IMR-90 (cell line): ENCODE measurements around the gene RPTOR. TPM values are rescaled to one million over a fixed set of nuclear protein-coding genes. Genes with fewer than 3 reads are reported as not detected.

Source experiments
- ATAC-seq: fragments of 200-7000 bp; cut with Tn5 transposase; 2 replicates; pipeline ENCODE4 v1.9.1; 2020; ENCODE audit warnings: low read depth, mild to moderate bottlenecking, moderate library complexity
- BruUV-seq: library from RNA; stranded (reverse); fragments of 400-500 nt; replicated peaks from 2 replicates; lab custom pipeline; 2021; lab: Mats Ljungman, UMichigan
- CTCF ChIA-PET: fragments of 300-600 bp; formaldehyde crosslinking; extraction: SDS; loops from one replicate; lab custom pipeline; 2021; ENCODE audit warnings: antibody characterized with exemption; lab: Yijun Ruan, JAX
- POLR2A ChIA-PET: fragments of 300-600 bp; sonication (Branson Sonifier 250); formaldehyde crosslinking; loops from one replicate; lab custom pipeline; 2022; ENCODE audit warnings: antibody characterized with exemption; ENCODE audit not compliant: unreplicated experiment; lab: Charles Lee
- DNase-seq: peaks from one replicate; pipeline ENCODE4 v3.0.0; 2013
- H2AFZ ChIP-seq: replicated peaks from 2 replicates; pipeline ENCODE3; 2013; ENCODE audit warnings: low read length, mild to moderate bottlenecking; ENCODE audit not compliant: poor library complexity
- H2AK5ac ChIP-seq: 2 replicates; pipeline ENCODE4 v1.6.1; 2013; ENCODE audit warnings: low read depth, low read length, inconsistent platforms
- H2AK9ac ChIP-seq: replicated peaks from 2 replicates; pipeline ENCODE3; 2013; ENCODE audit warnings: mild to moderate bottlenecking, low read depth, low read length, moderate library complexity; ENCODE audit not compliant: poor library complexity
- H2BK120ac ChIP-seq: 2 replicates; pipeline ENCODE4 v1.6.1; 2013; ENCODE audit warnings: low read depth, low read length, inconsistent platforms
- H2BK15ac ChIP-seq: 3 replicates; pipeline ENCODE4 v1.6.1; 2013; ENCODE audit warnings: low read depth, low read length, inconsistent platforms
- H2BK20ac ChIP-seq: 2 replicates; pipeline ENCODE4 v1.6.1; 2013; ENCODE audit warnings: low read depth, mild to moderate bottlenecking, inconsistent platforms, low read length, moderate library complexity
- H2BK5ac ChIP-seq: 2 replicates; pipeline ENCODE4 v1.6.1; 2013; ENCODE audit warnings: mild to moderate bottlenecking, low read depth, low read length, inconsistent platforms; ENCODE audit not compliant: poor library complexity, severe bottlenecking
- H3K14ac ChIP-seq: replicated peaks from 2 replicates; pipeline ENCODE4 v1.6.1; 2013; ENCODE audit warnings: low read depth, low read length, inconsistent platforms
- H3K18ac ChIP-seq: 2 replicates; pipeline ENCODE4 v1.6.1; 2013; ENCODE audit warnings: low read depth, low read length, control low read depth
- H3K23ac ChIP-seq: 2 replicates; pipeline ENCODE4 v1.6.1; 2013; ENCODE audit warnings: low read depth, low read length, inconsistent platforms
- H3K27ac ChIP-seq: 2 replicates; pipeline ENCODE4 v1.5.1; 2013; ENCODE audit warnings: mild to moderate bottlenecking, control low read depth, low read length; ENCODE audit not compliant: insufficient read depth
- H3K27me3 ChIP-seq: 2 replicates; pipeline ENCODE4 v1.6.1; 2013; ENCODE audit warnings: low read length; ENCODE audit not compliant: control insufficient read depth, insufficient read depth
- H3K36me3 ChIP-seq: 2 replicates; pipeline ENCODE4 v1.6.1; 2013; ENCODE audit warnings: low read length, mixed read lengths; ENCODE audit not compliant: control insufficient read depth, insufficient read depth
- H3K4ac ChIP-seq: 2 replicates; pipeline ENCODE4 v1.6.1; 2013; ENCODE audit warnings: low read depth, low read length, inconsistent platforms
- H3K4me1 ChIP-seq: 2 replicates; pipeline ENCODE4 v1.6.1; 2013; ENCODE audit warnings: low read length, mixed read lengths; ENCODE audit not compliant: control insufficient read depth, insufficient read depth
- H3K4me2 ChIP-seq: 2 replicates; pipeline ENCODE4 v1.6.1; 2013; ENCODE audit warnings: low read depth, mild to moderate bottlenecking, control low read depth, low read length, moderate library complexity
- H3K4me3 ChIP-seq: 2 replicates; pipeline ENCODE4 v1.5.1; 2013; ENCODE audit warnings: low read depth, mild to moderate bottlenecking, control low read depth, low read length, moderate library complexity; ENCODE audit not compliant: insufficient read depth
- H3K56ac ChIP-seq: 2 replicates; pipeline ENCODE4 v1.6.1; 2013; ENCODE audit warnings: low read length, inconsistent platforms; ENCODE audit not compliant: insufficient read depth; ENCODE audit errors: extremely low read depth
- H3K79me1 ChIP-seq, 2 experiments: 2 replicates each; pipeline ENCODE4 v1.6.1; 2013; ENCODE audit warnings: low read length in 2 of 2, inconsistent platforms in 1 of 2, low read depth in 1 of 2
- H3K9ac ChIP-seq: 2 replicates; pipeline ENCODE4 v1.6.1; 2013; ENCODE audit warnings: low read depth, low read length, control low read depth
- H3K9me1 ChIP-seq: 2 replicates; pipeline ENCODE4 v1.6.1; 2013; ENCODE audit warnings: low read length, inconsistent platforms; ENCODE audit not compliant: insufficient read depth
- H3K9me3 ChIP-seq: 2 replicates; pipeline ENCODE4 v1.6.1; 2013; ENCODE audit warnings: low read length; ENCODE audit not compliant: control insufficient read depth, insufficient read depth
- H4K20me1 ChIP-seq: 2 replicates; pipeline ENCODE4 v1.6.1; 2013; ENCODE audit warnings: low read length, inconsistent platforms; ENCODE audit not compliant: insufficient read depth
- H4K5ac ChIP-seq: 2 replicates; pipeline ENCODE4 v1.6.1; 2013; ENCODE audit warnings: mild to moderate bottlenecking, low read depth, low read length, control low read depth
- H4K8ac ChIP-seq, 2 experiments: 2 replicates each; pipeline ENCODE4 v1.6.1; 2013; ENCODE audit warnings: low read depth in 2 of 2, low read length in 2 of 2, control low read depth in 1 of 2, inconsistent platforms in 1 of 2
- H4K91ac ChIP-seq: 2 replicates; pipeline ENCODE4 v1.6.1; 2013; ENCODE audit warnings: low read depth, low read length, inconsistent platforms; ENCODE audit not compliant: insufficient read depth
- CEBPB ChIP-seq: IDR thresholded peaks from 2 replicates; pipeline ENCODE4 v1.6.1; 2012; ENCODE audit warnings: low read depth, low read length, improper control_type of control experiment
- CTCF ChIP-seq: conservative IDR thresholded peaks from 2 replicates; pipeline ENCODE4 v1.5.1; 2012; ENCODE audit warnings: mild to moderate bottlenecking, low read depth, low read length, improper control_type of control experiment
- MAZ ChIP-seq: IDR thresholded peaks from 2 replicates; pipeline ENCODE4 v1.6.1; 2012; ENCODE audit warnings: low read depth, mild to moderate bottlenecking, low read length, improper control_type of control experiment, moderate library complexity, borderline replicate concordance
- MXI1 ChIP-seq: IDR thresholded peaks from 2 replicates; pipeline ENCODE4 v1.6.1; 2012; ENCODE audit warnings: low read depth, mild to moderate bottlenecking, low read length, moderate library complexity, borderline replicate concordance
- RAD21 ChIP-seq: IDR thresholded peaks from 2 replicates; pipeline ENCODE4 v1.6.1; 2012; ENCODE audit warnings: low read length, improper control_type of control experiment
- SMC3 ChIP-seq: fragments of 150-350 bp; IDR thresholded peaks from 2 replicates; pipeline ENCODE4 v1.6.1; 2016; ENCODE audit warnings: low read depth, mild to moderate bottlenecking, antibody characterized with exemption, low read length, moderate library complexity
- USF2 ChIP-seq: fragments of 150-350 bp; IDR thresholded peaks from 2 replicates; pipeline ENCODE4 v1.6.1; 2017; ENCODE audit warnings: mild to moderate bottlenecking, antibody characterized with exemption, low read length, low read depth
- WGBS, 2 experiments: methylation state at CpG; one replicate each; pipeline versions ENCODE4 v1.1.5 to v1.1.7; 2013; ENCODE audit warnings: missing lambda C conversion rate in 2 of 2; ENCODE audit not compliant: insufficient read length in 1 of 2; ENCODE audit errors: extremely low coverage in 2 of 2; 5-methylcytosine and 5-hydroxymethylcytosine counted together
- dilution Hi-C: fragments of 300-500 bp; cut with HindIII; formaldehyde crosslinking; loops from one replicate; pipeline ENCODE4 v1.14.3; 2018; ENCODE audit warnings: low sequenced_read_pairs; ENCODE audit not compliant: unreplicated experiment
- in situ Hi-C: fragments of 300-500 bp; cut with MboI; formaldehyde crosslinking; loops from 3 replicates; pipeline ENCODE4 v1.14.3; 2019; ENCODE audit warnings: low sequenced_read_pairs, inconsistent platforms, mixed read lengths
- intact Hi-C: fragments of 100-400 bp; cut with micrococcal nuclease; formaldehyde crosslinking; loops from 2 replicates; pipeline ENCODE4 v1.10.0; 2022
- polyA plus RNA-seq, 3 experiments: library from polyadenylated mRNA; depleted of rRNA; stranded (reverse); fragments of >200 nt; gene quantifications; 2 replicates each; pipeline ENCODE4 v1.2.3, GENCODE V29; 2012; ENCODE audit warnings: low replicate concordance in 1 of 3
- total RNA-seq: library from RNA; depleted of rRNA; stranded (reverse); fragments of >200 nt; gene quantifications from 2 replicates; pipeline ENCODE4 v1.2.3, GENCODE V29; 2012

The RPTOR gene
- total and polyA plus RNA-seq, 2 of the 4 experiments (the other 2 are of a cell fraction) = 10.8 to 14.7 TPM

GRCh38 chr17:80899402-80900268 lies 355.0 kb downstream of the RPTOR start:
- in situ Hi-C loops (no loop called here), intact Hi-C loops (loop anchor here (10.0 kb wide), 1 partner anchor 225 kb away; no protein-coding TSS in a partner anchor), dilution Hi-C loops (no loop called here)
- no TSS peak for BruUV-seq
- WGBS, 2 experiments = 92% methylated on average over 4 of the region's 22 CpGs; no CpG with 5 or more reads in 1 of the 2 experiments
- Histone ChIP-seq H4K20me1 (no peaks in the 10 kb centered on the region), H3K9me1 (0 out of 2 replicates have a peak, but pooled peaks cover 7% of the 10 kb centered on the region), H2BK120ac (no peak overlapping the region), H2AFZ (no peak overlapping the region), H3K4me2 (no peak overlapping the region), H2AK5ac (peak overlapping the region; percentile 60; the same call in 1 of the 2 replicates), H2AK9ac (no peak overlapping the region), H3K14ac (no peak overlapping the region), H3K79me1 (peaks cover 4 to 28% of the 10 kb centered on the region in 2 experiments; a peak in 3 of 4 replicates), H3K9ac (no peak overlapping the region), H3K4me1 (no peaks in the 10 kb centered on the region), H3K9me3 (no peaks in the 10 kb centered on the region), H4K5ac (no peak overlapping the region), H4K91ac (no peak overlapping the region), H3K4ac (no peak overlapping the region), H2BK5ac (no peak overlapping the region), H4K8ac (no peak overlapping the region), H3K23ac (no peak overlapping the region), H2BK20ac (no peak overlapping the region), H3K56ac (no peak overlapping the region), H3K27ac (no peak overlapping the region), H2BK15ac (no peak overlapping the region), H3K18ac (no peak overlapping the region), H3K36me3 (peaks cover 20% of the 10 kb centered on the region), H3K4me3 (no peak overlapping the region), H3K27me3 (no peaks in the 10 kb centered on the region)
- DNase-seq (peak; percentile 16), ATAC-seq (peak; percentile 53; the same call in 1 of the 2 replicates)
- no peak for TF ChIP-seq MAZ
- TF ChIP-seq CEBPB = no peak
- TF ChIP-seq MXI1 = no peak
- TF ChIP-seq SMC3 = peak; percentile 62
- TF ChIP-seq USF2 = 0 out of 2 replicates have a peak, but pooled peaks have one; percentile 33
- TF ChIP-seq RAD21 = peak; percentile 83
- TF ChIP-seq CTCF = peak; percentile 65
- CTCF ChIA-PET = interaction anchor here (0.7 to 1.1 kb wide), 2 partner anchors 12 to 42 kb away, joined by 3 read pairs; no protein-coding TSS in a partner anchor
- POLR2A ChIA-PET = no interaction called here
